NCI-H146 treated with DMSO at 0.1 percent for 48 hours (cell line): ENCODE measurements around the gene YWHAG.
A peak's percentile ranks its signal among the peaks of the same experiment; 100 is the strongest.
"Not testable (repeated sequence)": the region's sequence is repeated elsewhere in the genome, so short reads cannot be mapped to it uniquely, and the experiment has no call there.

Experiments
- DNase-seq: peaks from one replicate; lab custom pipeline; 2025; ENCODE audit not compliant: unreplicated experiment; lab: John Stamatoyannopoulos, UW

The YWHAG gene

GRCh38 chr7:76381814-76382213 is 23.0 kb upstream of the YWHAG start:
- no peak for DNase-seq

GRCh38 chr7:76380623-76380966 is 21.8 kb upstream of the YWHAG start:
- no peak for DNase-seq

- DNase-seq, result no peak
Measured at GRCh38 chr7:76377186-76377918, 18.6 kb upstream of the YWHAG start.

GRCh38 chr7:76375251-76375650 is 16.5 kb upstream of the YWHAG start:
- no peak for DNase-seq

GRCh38 chr7:76372984-76373833 is 14.4 kb upstream of the YWHAG start:
- DNase-seq, result no peak

- DNase-seq, result no peak
Measured at GRCh38 chr7:76371396-76371795, 12.6 kb upstream of the YWHAG start.

- DNase-seq, result no peak
Measured at GRCh38 chr7:76369018-76369417, 10.2 kb upstream of the YWHAG start.

- no peak for DNase-seq
Measured at GRCh38 chr7:76368190-76368589, 9.4 kb upstream of the YWHAG start.

- DNase-seq, result no peak
Measured at GRCh38 chr7:76364198-76364584, 5.4 kb upstream of the YWHAG start.

- not testable (repeated sequence) for DNase-seq
Measured at GRCh38 chr7:76363754-76364153, 5.0 kb upstream of the YWHAG start.

GRCh38 chr7:76359978-76360638 is 1.3 kb upstream of the YWHAG start:
- DNase-seq, result no peak

GRCh38 chr7:76359111-76359977 is 553 bp upstream of the YWHAG start:
- DNase-seq, result peak; percentile 94

GRCh38 chr7:76358011-76358480 is 745 bp downstream of the YWHAG start:
- DNase-seq, result peak; percentile 31

GRCh38 chr7:76357475-76358010 is 1.2 kb downstream of the YWHAG start:
- DNase-seq, result no peak

- peak; percentile 24 for DNase-seq
Measured at GRCh38 chr7:76356823-76357222, 2.0 kb downstream of the YWHAG start.

GRCh38 chr7:76356115-76356514 is 2.7 kb downstream of the YWHAG start:
- no peak for DNase-seq

GRCh38 chr7:76354981-76355730 is 3.6 kb downstream of the YWHAG start:
- no peak for DNase-seq

- no peak for DNase-seq
Measured at GRCh38 chr7:76354516-76354915, 4.3 kb downstream of the YWHAG start.

GRCh38 chr7:76353744-76354143 is 5.0 kb downstream of the YWHAG start:
- no peak for DNase-seq

GRCh38 chr7:76352193-76352592 is 6.6 kb downstream of the YWHAG start:
- no peak for DNase-seq
